HG03432 (cell line): ENCODE results near the gene EML1.
A peak's percentile ranks its signal among the peaks of the same experiment; 100 is the strongest.

Experiments
- ATAC-seq: cut with Tn5 transposase; IDR thresholded peaks from one replicate; pipeline ENCODE4 v1.9.1; 2021; ENCODE audit warnings: mild to moderate bottlenecking, moderate library complexity; ENCODE audit not compliant: unreplicated experiment

Gene EML1

GRCh38 chr14:99862136-99862535 is 68.9 kb downstream of the EML1 start:
- no peak for ATAC-seq

DNA sequence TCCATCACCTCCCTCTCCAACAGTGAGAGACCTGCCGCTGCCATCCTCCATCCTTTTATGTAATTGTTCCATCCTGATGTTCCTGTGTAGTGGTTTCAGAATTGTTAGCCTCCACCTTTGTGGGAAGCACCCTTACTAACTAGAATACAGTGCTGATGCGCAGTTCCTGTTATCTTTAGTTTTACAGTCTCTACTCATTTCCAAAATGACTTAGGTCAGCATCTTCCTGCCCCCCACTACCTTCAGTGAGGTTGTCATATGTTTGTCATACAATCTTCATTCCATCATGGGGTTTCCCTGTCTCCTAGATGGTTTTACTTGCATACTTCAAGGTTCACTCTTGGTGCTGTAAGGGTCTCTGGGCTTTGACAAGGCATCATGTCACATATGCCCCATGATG is 69.8 kb downstream of the EML1 start:
- ATAC-seq: no peak

DNA sequence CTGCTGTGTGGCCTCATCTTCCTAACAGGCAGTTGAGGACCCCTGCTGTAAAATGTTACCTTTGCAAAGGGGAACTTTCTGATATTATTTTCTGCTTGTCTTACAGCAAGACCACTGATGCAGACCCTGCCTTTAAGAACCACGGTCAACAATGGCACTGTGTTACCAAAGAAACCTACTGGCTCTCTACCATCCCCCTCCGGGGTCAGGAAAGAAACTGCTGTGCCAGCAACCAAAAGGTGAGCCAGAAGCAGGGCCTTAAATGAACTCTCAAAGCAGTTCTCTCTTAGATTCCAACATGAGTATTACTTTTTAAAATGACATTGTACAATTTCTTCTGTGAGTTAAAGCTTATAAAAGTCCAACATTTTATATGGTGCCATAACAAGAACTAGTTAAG is 72.2 kb downstream of the EML1 start:
- ATAC-seq: no peak

- no peak for ATAC-seq
These were observed 77.4 kb downstream of the EML1 start for GRCh38 chr14:99870617-99871016.

GRCh38 chr14:99871771-99872170 is 78.6 kb downstream of the EML1 start:
- ATAC-seq: no peak

GRCh38 chr14:99872786-99873440 is 79.7 kb downstream of the EML1 start:
- no peak for ATAC-seq

DNA sequence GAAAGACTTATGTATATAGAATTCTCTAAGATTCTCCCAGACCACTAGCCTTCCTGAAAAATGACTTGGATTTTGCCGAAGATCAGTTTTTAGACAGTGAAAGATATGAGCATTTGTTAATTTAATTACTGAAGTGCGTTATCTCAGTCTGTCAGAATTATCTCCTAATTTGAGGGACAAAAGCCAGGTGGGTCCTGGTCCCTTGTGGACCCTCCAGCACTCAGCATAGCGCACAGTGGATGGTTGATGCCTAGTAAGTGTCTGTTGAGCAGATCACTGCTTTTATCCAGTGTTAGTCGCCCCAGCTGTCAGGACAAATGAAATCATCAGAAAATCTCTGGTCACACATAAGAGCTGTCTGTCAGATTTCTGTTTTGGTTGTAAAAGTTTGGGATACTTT is 80.4 kb downstream of the EML1 start:
- ATAC-seq: no peak

DNA sequence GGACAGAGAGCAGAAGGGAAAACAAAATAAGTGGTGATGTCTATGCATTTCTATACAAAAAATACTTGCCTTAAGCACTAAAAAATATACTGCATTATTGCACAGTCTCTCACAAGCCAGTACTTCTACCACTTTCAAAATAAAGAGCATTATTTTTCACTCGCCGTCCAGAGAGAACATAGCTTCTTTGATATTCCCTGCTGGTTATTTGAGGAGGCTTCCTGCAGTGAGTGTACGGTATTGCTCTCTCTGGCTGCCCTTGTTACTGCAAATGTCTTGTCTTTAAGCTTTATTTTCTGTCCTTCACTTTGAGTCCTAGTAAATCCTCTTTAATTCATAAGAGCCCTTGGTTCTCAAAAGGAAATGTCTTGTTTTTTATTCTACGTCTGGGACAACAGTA is 81.1 kb downstream of the EML1 start:
- ATAC-seq: no peak

DNA sequence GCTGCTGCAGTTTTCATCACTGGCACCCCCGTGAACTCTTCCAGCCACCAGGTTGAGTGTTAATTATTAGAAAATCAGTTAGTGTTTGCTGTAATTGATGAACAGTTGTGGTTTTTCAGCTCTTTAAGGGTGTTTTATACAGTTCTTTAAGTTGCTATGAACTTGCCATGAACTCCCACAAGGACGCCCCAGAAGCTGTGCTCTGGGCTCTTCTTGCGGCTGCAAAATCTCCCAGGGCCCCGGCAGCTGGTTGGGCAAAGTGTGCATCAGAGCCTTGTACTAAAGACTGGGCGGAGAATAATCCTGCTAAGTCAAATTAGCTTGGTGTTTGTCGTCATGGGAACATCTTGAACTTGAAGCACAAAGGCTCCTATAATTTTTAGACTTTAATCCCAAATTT is 82.2 kb downstream of the EML1 start:
- ATAC-seq: no peak

DNA sequence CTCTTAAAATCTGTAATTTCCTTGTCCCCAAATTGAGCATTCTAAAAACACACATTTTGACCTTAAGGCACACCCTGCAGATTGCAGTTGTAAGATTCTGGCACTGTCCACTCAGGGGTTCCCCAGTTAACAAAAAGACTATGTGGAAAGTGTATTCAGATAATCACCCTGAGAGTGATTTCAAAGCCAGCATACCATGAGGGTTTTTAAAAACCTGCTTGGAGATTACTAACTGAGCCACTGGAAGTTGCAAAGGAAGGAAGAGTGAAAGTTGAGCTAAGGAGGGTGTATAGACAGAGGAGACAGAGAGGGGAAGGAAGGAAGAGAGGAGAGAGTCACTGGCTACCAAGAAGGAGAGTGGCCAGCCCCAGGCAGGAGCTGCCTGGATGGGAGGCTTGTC is 82.6 kb downstream of the EML1 start:
- ATAC-seq: no peak

DNA sequence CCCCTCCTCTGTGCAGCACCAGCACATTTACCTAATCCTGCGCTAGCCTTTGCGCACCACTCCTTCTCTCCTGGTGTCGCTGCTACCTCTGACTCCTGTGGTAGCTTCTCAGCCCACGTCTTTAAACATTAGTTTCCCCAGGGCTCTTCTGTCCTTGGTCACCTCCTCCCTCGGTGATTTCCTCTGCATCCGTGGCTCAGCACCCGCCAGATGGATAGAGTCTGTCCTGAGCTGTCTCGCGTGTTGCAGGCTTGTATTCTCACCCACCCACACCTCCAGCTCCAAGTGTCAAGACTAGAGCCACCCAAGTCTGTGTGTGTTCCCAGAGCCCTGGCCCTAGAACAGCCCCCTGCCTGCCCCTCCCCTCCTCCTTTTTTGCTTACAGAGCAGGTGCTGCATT is 83.2 kb downstream of the EML1 start:
- no peak for ATAC-seq

- no peak for ATAC-seq
These were observed 85.3 kb downstream of the EML1 start for GRCh38 chr14:99878563-99878962.

DNA sequence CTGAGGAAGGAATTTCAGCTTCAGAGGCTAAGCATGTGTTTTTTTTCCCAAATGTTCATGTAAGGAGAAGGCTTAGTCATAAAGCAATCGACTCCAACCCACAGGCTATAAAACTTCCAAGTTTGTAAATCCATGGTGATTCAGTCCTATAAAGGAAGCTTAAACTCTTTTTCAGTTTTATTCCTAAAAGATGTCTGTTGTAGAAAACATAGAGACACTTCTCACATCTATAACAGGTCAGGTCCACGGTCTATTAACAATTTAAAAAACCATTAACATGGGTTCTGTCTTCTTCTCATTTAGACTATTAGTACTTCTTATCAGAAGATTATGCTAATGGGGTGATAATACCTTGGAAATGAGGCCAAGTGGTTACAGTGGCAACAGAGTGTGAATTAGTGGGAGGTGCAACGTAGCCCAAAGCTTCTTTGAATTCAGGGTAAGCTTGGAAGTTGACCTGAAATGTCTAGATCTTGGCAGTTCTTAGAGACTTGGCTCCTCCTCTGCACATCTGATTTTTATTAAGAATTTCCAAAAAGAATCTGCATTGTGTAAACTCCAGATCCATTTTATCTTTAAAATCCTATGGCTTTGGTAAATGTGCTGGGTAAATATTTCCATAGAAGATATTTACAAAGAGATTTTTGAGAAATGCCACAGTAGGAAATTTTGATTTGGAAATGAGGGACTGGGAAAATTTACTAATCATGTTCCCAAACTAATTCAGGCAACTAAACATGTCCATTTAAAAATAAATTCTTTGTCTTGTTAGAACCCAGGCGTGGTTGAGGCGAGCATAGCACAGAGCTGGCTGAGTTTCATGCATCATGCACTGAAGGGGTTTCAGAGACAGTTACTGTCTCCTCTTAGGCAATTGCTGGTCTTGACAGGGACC is 86.4 kb downstream of the EML1 start:
- no peak for ATAC-seq

DNA sequence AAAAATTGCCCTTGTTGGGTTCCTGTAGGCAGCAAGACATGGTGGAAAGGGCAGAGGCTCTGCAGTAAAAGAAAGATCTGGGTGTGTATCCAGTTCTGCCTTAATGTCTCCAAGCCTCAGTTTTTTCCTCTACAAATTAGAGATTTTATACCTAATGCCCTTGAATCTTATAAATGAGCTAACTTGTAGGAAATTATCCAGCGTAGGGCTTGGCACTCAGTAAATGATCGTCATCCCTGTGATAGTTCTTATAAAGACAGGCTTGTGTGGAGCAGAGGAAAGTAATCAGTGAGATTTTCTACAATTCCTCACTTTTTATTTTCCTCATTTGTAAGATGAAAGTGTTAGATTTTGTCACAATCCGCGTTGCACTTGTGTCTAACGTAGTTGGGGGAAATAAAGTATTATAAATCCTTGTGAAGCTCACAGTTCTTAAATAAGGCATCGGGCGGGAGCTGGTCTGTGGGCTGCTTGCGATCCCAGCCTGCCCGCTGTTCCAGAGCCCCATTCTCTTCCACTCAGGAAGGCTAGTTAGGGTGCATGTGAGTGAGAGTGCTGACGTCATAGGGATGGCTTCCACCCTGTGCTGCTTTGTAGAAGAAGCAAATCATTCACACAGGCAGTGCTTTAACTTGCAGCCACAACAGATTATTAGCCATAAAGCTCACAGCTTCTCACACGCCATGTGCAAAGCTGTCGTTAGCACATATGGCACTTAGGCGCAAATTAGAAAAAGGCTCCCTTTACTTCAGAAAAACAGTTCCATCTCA is 87.6 kb downstream of the EML1 start:
- no peak for ATAC-seq

- ATAC-seq: no peak
These were observed 90.8 kb downstream of the EML1 start for GRCh38 chr14:99883866-99884650.

DNA sequence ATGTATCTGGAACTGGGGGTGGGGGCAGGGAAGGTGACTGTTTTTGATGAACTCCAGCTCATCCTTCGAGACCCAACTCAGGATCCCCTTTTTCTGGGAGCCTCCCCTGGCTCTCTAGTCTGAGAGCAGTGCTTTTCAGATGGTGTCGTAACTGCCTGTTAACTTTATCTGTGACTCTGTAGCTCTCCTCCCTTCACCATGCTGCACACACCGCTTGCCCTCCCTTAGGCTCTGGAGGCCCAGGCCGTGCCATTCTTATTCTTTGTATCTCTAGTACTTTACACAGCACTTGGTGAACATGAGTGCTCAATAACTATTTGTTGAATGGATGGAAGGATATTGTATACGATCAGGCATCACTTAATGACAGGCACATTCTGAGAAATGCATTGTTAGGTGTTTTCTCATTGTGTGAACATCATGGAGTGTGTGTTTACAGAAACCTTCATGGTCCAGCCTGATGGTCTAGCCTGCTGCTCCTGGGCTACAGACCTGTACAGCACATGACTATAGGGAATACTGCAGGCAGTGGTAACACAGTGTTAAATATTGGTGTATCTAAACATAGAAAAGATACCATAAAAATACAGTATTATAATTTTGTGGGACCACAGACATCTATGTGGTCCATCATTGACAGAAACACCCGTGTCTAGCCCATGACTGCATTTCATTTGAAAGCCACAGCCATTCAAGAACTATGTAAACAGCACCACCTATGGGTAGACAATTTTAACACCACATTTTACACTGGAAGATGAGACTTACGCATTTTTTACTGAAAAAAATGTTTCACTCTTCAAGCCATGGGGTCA is 91.8 kb downstream of the EML1 start:
- peak; percentile 56 for ATAC-seq

DNA sequence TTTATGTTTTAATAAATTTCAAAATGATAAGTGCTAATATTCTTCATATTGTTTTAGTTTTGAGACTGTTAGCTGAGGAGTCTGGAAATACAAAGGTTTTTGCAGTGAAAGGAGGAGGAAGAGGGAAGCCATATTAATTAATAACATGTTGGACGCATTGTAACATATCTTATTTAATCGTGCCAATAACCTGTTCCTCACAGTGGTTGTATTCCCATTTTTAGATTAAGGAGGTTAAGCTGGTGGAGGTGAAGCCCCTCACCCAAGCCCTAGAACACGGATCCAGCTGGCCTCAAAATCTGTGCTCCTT is 92.4 kb downstream of the EML1 start:
- no peak for ATAC-seq

DNA sequence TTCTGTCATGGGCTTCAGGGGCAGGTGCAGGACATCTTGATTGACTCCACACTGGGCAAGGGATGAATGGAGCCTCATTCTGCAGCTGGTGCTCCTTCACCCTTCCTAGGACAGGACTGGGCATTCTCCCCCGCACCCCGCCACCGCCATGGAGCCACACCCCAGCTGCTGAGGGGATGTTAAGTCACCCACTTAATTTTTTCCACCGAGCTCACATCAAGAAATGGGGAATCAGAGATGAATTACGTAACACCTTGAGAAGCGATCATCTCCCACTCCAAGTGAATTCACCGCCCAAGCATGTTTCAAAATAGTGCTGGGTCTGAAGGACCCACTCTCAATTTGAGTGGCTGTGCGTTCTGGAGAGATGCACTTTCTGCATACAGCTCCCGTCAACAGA is 94.2 kb downstream of the EML1 start:
- ATAC-seq: no peak

DNA sequence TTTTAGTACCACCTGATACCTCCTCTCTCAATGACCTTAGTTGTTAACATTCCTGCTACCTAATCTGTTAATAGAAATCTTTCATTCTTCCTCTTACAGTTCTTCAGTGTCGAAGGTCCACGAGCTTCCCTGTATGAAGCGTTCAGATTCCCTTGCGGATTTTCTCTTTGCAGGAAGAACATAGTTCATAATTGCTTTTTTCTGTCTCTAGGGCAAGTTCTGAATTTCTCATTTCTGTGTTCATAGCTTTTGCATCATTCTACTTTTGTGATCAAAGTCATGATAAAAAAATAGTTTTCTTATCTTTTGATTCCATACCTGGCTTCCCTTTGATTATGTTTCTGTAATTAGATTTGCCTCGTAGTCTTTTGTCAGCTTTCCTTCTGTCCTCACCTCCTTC is 94.9 kb downstream of the EML1 start:
- ATAC-seq: no peak

DNA sequence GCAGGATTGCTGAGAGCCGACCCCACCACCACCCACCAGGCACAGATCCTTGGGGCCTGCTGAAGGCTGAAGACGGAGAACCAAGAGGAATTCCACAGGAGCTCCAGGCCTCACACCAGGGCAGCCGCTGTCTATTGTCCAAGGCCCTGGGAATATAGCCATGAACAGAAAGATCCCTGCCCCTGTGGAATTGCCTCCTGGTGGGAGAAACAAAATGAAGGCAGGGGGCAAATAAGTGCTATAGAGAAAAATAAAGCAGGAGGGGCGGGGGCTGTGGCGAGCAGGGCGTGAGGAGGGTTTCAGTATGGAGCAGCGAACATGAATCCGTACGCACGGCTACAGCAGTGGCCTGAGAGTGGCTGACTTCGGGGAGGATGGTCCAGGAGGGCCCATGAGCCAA is 96.1 kb downstream of the EML1 start:
- no peak for ATAC-seq
